NCI-H2107 treated with DMSO at 0.1 percent for 48 hours (cell line): ENCODE measurements around the gene MAPK8.

Experiments
- DNase-seq: peaks from one replicate; lab custom pipeline; 2025; ENCODE audit not compliant: unreplicated experiment; lab: John Stamatoyannopoulos, UW

Gene MAPK8

GRCh38 chr10:48381971-48382370 lies 75.5 kb downstream of the MAPK8 start:
- DNase-seq, result no peak

GRCh38 chr10:48382982-48383381 lies 76.5 kb downstream of the MAPK8 start:
- no peak for DNase-seq

- DNase-seq, result no peak
Observed at GRCh38 chr10:48383393-48383792, 76.9 kb downstream of the MAPK8 start.

GRCh38 chr10:48384699-48384982 lies 78.2 kb downstream of the MAPK8 start:
- DNase-seq, result no peak

- DNase-seq, result no peak
Observed at GRCh38 chr10:48389272-48389671, 82.8 kb downstream of the MAPK8 start.

GRCh38 chr10:48389846-48390557 lies 83.5 kb downstream of the MAPK8 start:
- no peak for DNase-seq

GRCh38 chr10:48390558-48390871 lies 84.0 kb downstream of the MAPK8 start:
- DNase-seq, result no peak

GRCh38 chr10:48390933-48391845 lies 84.7 kb downstream of the MAPK8 start:
- DNase-seq, result no peak

GRCh38 chr10:48391994-48392393 lies 85.5 kb downstream of the MAPK8 start:
- DNase-seq, result no peak

- DNase-seq, result no peak
Observed at GRCh38 chr10:48398261-48398660, 91.8 kb downstream of the MAPK8 start.

- no peak for DNase-seq
Observed at GRCh38 chr10:48399056-48399541, 92.6 kb downstream of the MAPK8 start.

GRCh38 chr10:48399551-48399950 lies 93.1 kb downstream of the MAPK8 start:
- DNase-seq, result no peak

GRCh38 chr10:48400129-48400849 lies 93.8 kb downstream of the MAPK8 start:
- DNase-seq, result no peak

GRCh38 chr10:48400850-48401220 lies 94.4 kb downstream of the MAPK8 start:
- no peak for DNase-seq

- no peak for DNase-seq
Observed at GRCh38 chr10:48404646-48405045, 98.2 kb downstream of the MAPK8 start.

GRCh38 chr10:48406204-48406603 lies 99.7 kb downstream of the MAPK8 start:
- no peak for DNase-seq

GRCh38 chr10:48406658-48407057 lies 100.2 kb downstream of the MAPK8 start:
- no peak for DNase-seq

- no peak for DNase-seq
Observed at GRCh38 chr10:48410503-48410902, 104.0 kb downstream of the MAPK8 start.

- no peak for DNase-seq
Observed at GRCh38 chr10:48411510-48411909, 105.0 kb downstream of the MAPK8 start.

- DNase-seq, result no peak
Observed at GRCh38 chr10:48412081-48412480, 105.6 kb downstream of the MAPK8 start.

- DNase-seq, result no peak
Observed at GRCh38 chr10:48412933-48413332, 106.5 kb downstream of the MAPK8 start.

- DNase-seq, result no peak
Observed at GRCh38 chr10:48414160-48414559, 107.7 kb downstream of the MAPK8 start.
